ENCODE measurements around the gene MYBPC1. TPM values are rescaled to one million over a fixed set of nuclear protein-coding genes. Genes with fewer than 3 reads are reported as not detected.

The MYBPC1 gene
- total and polyA plus RNA-seq, 2 donors (not counting 1 experiment from before 2014, with no cell fraction given), result not detected

GRCh38 chr12:101703487-101703886 is 108.7 kb downstream of the MYBPC1 start:
- CTCF ChIA-PET, result interaction anchor here (0.9 to 2.5 kb wide), 3 partner anchors 8 to 59 kb away, joined by 3 to 7 read pairs (median 3); no protein-coding TSS in a partner anchor
- H2AFZ ChIP-seq (ENCODE audit: insufficient read depth, low read depth, low read length, poor library complexity, severe bottlenecking), result no peak overlapping the region
- no peaks in the 10 kb centered on the region for H3K9me3 Mint-ChIP-seq (ENCODE audit: insufficient read depth)
- H3K4me3 Mint-ChIP-seq, result no peak overlapping the region
- H3K9me3 ChIP-seq (ENCODE audit: control extremely low read depth in 1 of 3, control insufficient read depth in 2 of 3, insufficient read depth in 1 of 3, low read length in 2 of 3), result no peaks in the 10 kb centered on the region
- peak overlapping the region; percentile 4 for H3K4me2 ChIP-seq (replicated peaks; ENCODE audit: low read depth, low read length, poor library complexity, severe bottlenecking)
- DNase-seq (no peak), ATAC-seq (ENCODE audit: low read depth) (no peak)
- peaks cover 22% of the 10 kb centered on the region for H4K20me1 ChIP-seq (ENCODE audit: control insufficient read depth, insufficient read depth, low read length, poor library complexity, severe bottlenecking)
- peaks cover 76% of the 10 kb centered on the region for H3K79me2 ChIP-seq (ENCODE audit: control insufficient read depth, insufficient read depth, low read length)
- H3K4me1 ChIP-seq (ENCODE audit: control insufficient read depth in 2 of 2, insufficient read depth in 2 of 2, low read length in 2 of 2), result peaks cover 24 to 39% of the 10 kb centered on the region in 2 donors
- no peak for TF ChIP-seq EZH2 (IDR thresholded peaks at IDR 0.05; ENCODE audit: borderline replicate concordance, insufficient read depth, low read depth, low read length, poor library complexity, severe bottlenecking)
- no peak for TF ChIP-seq CTCF (IDR thresholded peaks at IDR 0.05)
- no peaks in the 10 kb centered on the region for H3K27me3 Mint-ChIP-seq
- peaks cover 67% of the 10 kb centered on the region for H3K4me1 Mint-ChIP-seq
- WGBS (ENCODE audit: insufficient coverage), result 80% methylated on average over 1 of the region's 3 CpGs
- H3K4me3 ChIP-seq (ENCODE audit: control extremely low read depth in 1 of 5, extremely low read depth in 1 of 5, insufficient read depth in 1 of 5, low read depth in 2 of 5, low read length in 4 of 5), result no peak overlapping the region
- intact Hi-C loops (cut with micrococcal nuclease), result no loop called here
- H3K27ac Mint-ChIP-seq, result no peak overlapping the region
- H3K27ac ChIP-seq (ENCODE audit: low read length in 2 of 2), result no peak overlapping the region
- no peak overlapping the region for H3K9ac ChIP-seq (ENCODE audit: low read length)
- H3K36me3 ChIP-seq (replicated peaks in 1 of 2; ENCODE audit: control extremely low read depth in 1 of 2, control insufficient read depth in 1 of 2, extremely low read depth in 1 of 2, insufficient read depth in 2 of 2, low read length in 1 of 2), result no peaks in the 10 kb centered on the region
- no peaks in the 10 kb centered on the region for H3K27me3 ChIP-seq (replicated peaks in 1 of 4; ENCODE audit: control extremely low read depth in 1 of 4, control insufficient read depth in 3 of 4, insufficient read depth in 4 of 4, low read length in 3 of 4)
- POLR2A ChIA-PET, result no interaction called here

GRCh38 chr12:101706403-101706802 is 111.6 kb downstream of the MYBPC1 start:
- Histone ChIP-seq H3K27ac (ENCODE audit: low read length in 2 of 2) (no peak overlapping the region), H3K4me1 (ENCODE audit: control insufficient read depth in 2 of 2, insufficient read depth in 2 of 2, low read length in 2 of 2) (peaks cover 16 to 40% of the 10 kb centered on the region in 2 donors), H3K79me2 (ENCODE audit: control insufficient read depth, insufficient read depth, low read length) (peaks cover 81% of the 10 kb centered on the region), H3K27me3 (replicated peaks in 1 of 4; ENCODE audit: control extremely low read depth in 1 of 4, control insufficient read depth in 3 of 4, insufficient read depth in 4 of 4, low read length in 3 of 4) (no peaks in the 10 kb centered on the region), H4K20me1 (ENCODE audit: control insufficient read depth, insufficient read depth, low read length, poor library complexity, severe bottlenecking) (peaks cover 40% of the 10 kb centered on the region), H3K4me2 (replicated peaks; ENCODE audit: low read depth, low read length, poor library complexity, severe bottlenecking) (no peak overlapping the region), H3K9ac (ENCODE audit: low read length) (no peak overlapping the region), H2AFZ (ENCODE audit: insufficient read depth, low read depth, low read length, poor library complexity, severe bottlenecking) (no peak overlapping the region), H3K36me3 (replicated peaks in 1 of 2; ENCODE audit: control extremely low read depth in 1 of 2, control insufficient read depth in 1 of 2, extremely low read depth in 1 of 2, insufficient read depth in 2 of 2, low read length in 1 of 2) (no peaks in the 10 kb centered on the region), H3K4me3 (ENCODE audit: control extremely low read depth in 1 of 5, extremely low read depth in 1 of 5, insufficient read depth in 1 of 5, low read depth in 2 of 5, low read length in 4 of 5) (no peak overlapping the region), H3K9me3 (ENCODE audit: control extremely low read depth in 1 of 3, control insufficient read depth in 2 of 3, insufficient read depth in 1 of 3, low read length in 2 of 3) (peaks cover 0 to 1% (median 0%) of the 10 kb centered on the region in 3 donors)
- Mint-ChIP-seq H3K9me3 (ENCODE audit: insufficient read depth) (no peaks in the 10 kb centered on the region), H3K27me3 (no peaks in the 10 kb centered on the region), H3K4me3 (no peak overlapping the region), H3K27ac (no peak overlapping the region), H3K4me1 (peaks cover 55% of the 10 kb centered on the region)
- ChIA-PET CTCF (interaction anchor here (1.4 kb wide), 1 partner anchor 18 kb away, joined by 4 read pairs; no protein-coding TSS in a partner anchor), POLR2A (no interaction called here)
- intact Hi-C loops (cut with micrococcal nuclease), result no loop called here
- TF ChIP-seq EZH2 (IDR thresholded peaks at IDR 0.05; ENCODE audit: borderline replicate concordance, insufficient read depth, low read depth, low read length, poor library complexity, severe bottlenecking) (no peak), CTCF (IDR thresholded peaks at IDR 0.05) (no peak)
- no peak for ATAC-seq (ENCODE audit: low read depth)
- no peak for DNase-seq
- WGBS (ENCODE audit: insufficient coverage), result no CpG with 5 or more reads among the region's 1 CpG
